ENCODE results near the gene MCOLN3. TPM values are rescaled to one million over a fixed set of nuclear protein-coding genes. Genes with fewer than 3 reads are reported as not detected.

MCOLN3 gene
- total RNA-seq, 1 experiment from 2014 or later, result 10.1 TPM

- no peak for DNase-seq
- Histone ChIP-seq H2AFZ (no peak overlapping the region), H3K4me1 (replicated peaks; ENCODE audit: insufficient read depth) (peaks cover under 1% of the 10 kb centered on the region; the same call in 1 of the 2 replicates), H3K4me3 (no peak overlapping the region), H3K27ac (no peak overlapping the region), H3K9me2 (ENCODE audit: insufficient read depth) (no peaks in the 10 kb centered on the region), H3K27me3 (ENCODE audit: insufficient read depth, low read depth) (peaks cover 17% of the 10 kb centered on the region), H3F3A (ENCODE audit: insufficient read depth, low read depth) (no peaks in the 10 kb centered on the region), H4K20me1 (ENCODE audit: insufficient read depth) (no peaks in the 10 kb centered on the region), H3K4me2 (no peak overlapping the region), H3K9me3 (ENCODE audit: insufficient read depth, low read depth) (no peaks in the 10 kb centered on the region; the same call in 1 of the 2 replicates), H3K79me2 (ENCODE audit: low read depth) (no peaks in the 10 kb centered on the region), H3K36me3 (ENCODE audit: low read depth) (no peaks in the 10 kb centered on the region)
- intact Hi-C loops (cut with micrococcal nuclease; ENCODE audit: unreplicated experiment), result no loop called here
- ChIA-PET CTCF (no interaction called here), POLR2A (ENCODE audit: unreplicated experiment) (no interaction called here)
- TF ChIP-seq CTCF (conservative IDR thresholded peaks at IDR 0.05), result no peak
- no peak for TF ChIP-seq EZH2 (IDR thresholded peaks at IDR 0.05; ENCODE audit: low read depth)
- no TSS peak for BruUV-seq (replicated peaks)
Observed at GRCh38 chr1:85001742-85002141, 46.6 kb downstream of the MCOLN3 start.

GRCh38 chr1:84998642-84999280 is 49.5 kb downstream of the MCOLN3 start:
- H3K4me2 ChIP-seq, result no peak overlapping the region

More at GRCh38 chr1:84998642-84999280, 49.5 kb downstream of the MCOLN3 start:
- Histone ChIP-seq H3K4me1 (replicated peaks; ENCODE audit: insufficient read depth) (peaks cover 5% of the 10 kb centered on the region; the same call in 1 of the 2 replicates), H3F3A (ENCODE audit: insufficient read depth, low read depth) (no peaks in the 10 kb centered on the region), H3K9me2 (ENCODE audit: insufficient read depth) (no peaks in the 10 kb centered on the region), H3K27ac (no peak overlapping the region), H3K79me2 (ENCODE audit: low read depth) (no peaks in the 10 kb centered on the region), H3K4me3 (no peak overlapping the region), H3K36me3 (ENCODE audit: low read depth) (no peaks in the 10 kb centered on the region), H4K20me1 (ENCODE audit: insufficient read depth) (no peaks in the 10 kb centered on the region), H3K27me3 (ENCODE audit: insufficient read depth, low read depth) (peaks cover 21% of the 10 kb centered on the region), H3K9me3 (ENCODE audit: insufficient read depth, low read depth) (no peaks in the 10 kb centered on the region), H2AFZ (no peak overlapping the region)
- ChIA-PET POLR2A (ENCODE audit: unreplicated experiment) (no interaction called here), CTCF (no interaction called here)
- DNase-seq, result no peak
- intact Hi-C loops (cut with micrococcal nuclease; ENCODE audit: unreplicated experiment), result no loop called here
- no peak for TF ChIP-seq CTCF (conservative IDR thresholded peaks at IDR 0.05)
- TF ChIP-seq EZH2 (IDR thresholded peaks at IDR 0.05; ENCODE audit: low read depth), result no peak
- no TSS peak for BruUV-seq (replicated peaks)

Data from PC-9 (cell line).